ENCODE data around the gene DENND5A. TPM values are rescaled to one million over a fixed set of nuclear protein-coding genes. Genes with fewer than 3 reads are reported as not detected.
"Not testable (repeated sequence)": the region's sequence is repeated elsewhere in the genome, so short reads cannot be mapped to it uniquely, and the experiment has no call there.

The DENND5A gene
- polyA plus RNA-seq, 6 donors from 2014 or later = 12.1 to 22.9 (median 17.3) TPM

DNA sequence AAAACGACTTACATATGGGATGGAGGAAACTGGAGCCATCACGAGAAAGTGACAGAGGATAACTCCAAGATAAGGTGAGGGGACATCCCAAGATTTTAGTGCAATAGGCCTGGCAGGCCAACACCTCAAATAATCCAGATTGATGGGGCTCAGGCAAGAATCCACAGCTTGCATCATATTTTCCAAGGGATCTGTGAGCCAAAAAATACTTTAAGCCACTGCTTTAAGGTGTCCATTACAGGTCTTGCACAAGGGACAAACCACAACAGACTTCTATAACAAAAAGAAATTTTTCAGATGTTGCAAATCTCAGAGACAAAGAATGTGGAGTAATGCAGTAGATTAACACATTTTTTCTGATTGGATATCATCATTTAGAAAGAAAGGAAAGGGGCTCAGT, 45.6 kb downstream of the DENND5A start:
- Mint-ChIP-seq H3K27me3 (no peaks in the 10 kb centered on the region), H3K4me1 (peaks cover 11 to 26% (median 24%) of the 10 kb centered on the region in 3 donors), H3K27ac (peak overlapping the region in 1 of 6 donors; percentile 73), H3K36me3 (no peaks in the 10 kb centered on the region), H3K4me3 (no peak overlapping the region), H3K9me3 (peaks cover 0 to 2% (median 0%) of the 10 kb centered on the region in 7 donors)
- DNase-seq (no peak), ATAC-seq (ENCODE audit: low read depth in 2 of 2) (no peak)

DNA sequence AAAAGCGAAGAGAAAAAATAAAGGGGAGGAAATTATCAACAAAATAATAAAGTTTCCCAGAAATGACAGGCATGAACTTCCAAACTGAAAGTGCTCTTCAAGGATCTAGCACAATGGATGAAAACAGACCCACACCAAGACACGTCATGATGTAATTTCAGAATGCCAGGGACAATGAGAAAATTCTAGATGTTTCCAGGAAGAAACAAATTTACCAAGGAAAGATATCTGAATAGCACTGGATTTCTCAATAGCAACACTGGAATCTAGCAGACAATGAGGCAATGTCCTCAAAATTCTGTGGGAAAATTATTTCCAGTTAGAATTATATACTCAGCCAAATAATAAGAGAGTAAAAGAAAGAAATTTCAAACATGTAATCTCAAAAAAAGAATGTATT, 46.0 kb downstream of the DENND5A start:
- Mint-ChIP-seq H3K9me3 (no peaks in the 10 kb centered on the region), H3K36me3 (no peaks in the 10 kb centered on the region), H3K27ac (no peak overlapping the region), H3K27me3 (no peaks in the 10 kb centered on the region), H3K4me1 (peaks cover 11 to 26% (median 25%) of the 10 kb centered on the region in 3 donors), H3K4me3 (no peak overlapping the region)
- DNase-seq (no peak), ATAC-seq (ENCODE audit: low read depth in 2 of 2) (no peak)

DNA sequence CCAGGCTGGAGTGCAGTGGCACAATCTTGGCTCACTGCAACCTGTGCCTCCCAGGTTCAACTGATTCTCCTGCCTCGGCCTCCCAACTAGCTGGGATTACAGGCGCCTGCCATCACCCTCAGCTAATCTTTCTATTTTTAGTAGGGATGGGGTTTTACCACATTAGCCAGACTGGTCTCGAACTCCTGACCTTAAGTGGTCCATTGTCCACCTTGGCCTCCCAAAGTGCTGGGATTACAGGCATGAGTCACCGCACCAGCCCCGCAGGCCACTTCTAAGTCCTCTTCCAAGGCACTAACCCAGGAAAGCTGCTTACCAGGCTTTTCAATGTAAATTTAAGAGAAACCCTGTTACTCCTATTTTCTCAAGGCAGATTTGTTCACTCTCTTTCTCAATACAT, 50.4 kb downstream of the DENND5A start:
- peaks cover 23 to 44% (median 43%) of the 10 kb centered on the region in 3 donors for H3K4me1 Mint-ChIP-seq
- H3K36me3 Mint-ChIP-seq = no peaks in the 10 kb centered on the region
- ATAC-seq (ENCODE audit: low read depth in 2 of 2) (no peak), DNase-seq (no peak)
- no peaks in the 10 kb centered on the region for H3K27me3 Mint-ChIP-seq
- no peak overlapping the region for H3K4me3 Mint-ChIP-seq
- H3K27ac Mint-ChIP-seq = peak overlapping the region in 4 of 6 donors; percentile 6 to 73 (median 43)
- peaks cover 0 to 3% (median 0%) of the 10 kb centered on the region in 7 donors for H3K9me3 Mint-ChIP-seq

DNA sequence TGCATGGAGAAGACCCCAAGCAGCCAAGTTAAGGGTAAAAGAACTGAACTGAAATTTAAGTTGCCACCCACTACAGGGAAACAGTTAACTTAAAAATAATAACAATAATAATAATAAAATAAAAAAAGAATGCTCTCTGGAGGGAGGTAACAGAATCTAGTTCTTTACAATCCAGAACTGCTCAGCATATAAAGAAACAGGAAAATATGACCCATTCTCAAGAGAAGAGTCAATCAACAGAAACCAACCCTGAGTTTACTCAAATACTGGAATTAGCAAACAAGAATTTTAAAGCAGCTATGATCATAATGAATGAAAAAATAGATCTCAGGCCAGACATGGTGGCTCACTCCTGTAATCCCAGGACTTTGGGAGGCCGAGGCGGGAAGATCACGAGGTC, 53.8 kb downstream of the DENND5A start:
- H3K4me3 Mint-ChIP-seq = peak overlapping the region in 2 of 8 donors; percentile 18 to 64

DNA sequence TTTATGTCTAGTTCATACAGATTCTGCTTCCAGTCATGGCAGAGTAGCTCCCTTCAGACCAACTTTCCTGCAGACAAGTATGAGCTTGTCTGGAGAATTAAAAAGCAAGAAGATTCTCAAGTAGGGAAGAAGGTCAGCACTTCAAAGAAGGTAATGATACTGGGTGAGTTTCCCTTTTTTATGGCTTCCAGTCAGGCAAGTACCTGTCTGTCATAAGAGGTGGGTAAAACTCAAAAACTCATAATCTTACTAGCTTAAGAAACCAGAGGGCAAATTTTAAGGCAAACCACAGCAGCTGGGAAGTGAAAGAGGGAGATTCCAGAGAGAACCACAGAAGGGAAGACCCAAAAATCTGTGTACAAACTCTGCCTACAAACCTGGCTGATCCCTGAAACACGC, 54.2 kb downstream of the DENND5A start:
- H3K27me3 Mint-ChIP-seq = no peaks in the 10 kb centered on the region
- DNase-seq (no peak), ATAC-seq (ENCODE audit: low read depth in 2 of 2) (peak; percentile 41 to 45)
- peaks cover 0 to 3% (median 0%) of the 10 kb centered on the region in 7 donors for H3K9me3 Mint-ChIP-seq
- H3K27ac Mint-ChIP-seq = peak overlapping the region in 1 of 6 donors; percentile 47
- H3K36me3 Mint-ChIP-seq = no peaks in the 10 kb centered on the region
- H3K4me3 Mint-ChIP-seq = no peak overlapping the region
- H3K4me1 Mint-ChIP-seq = peaks cover 34 to 53% (median 51%) of the 10 kb centered on the region in 3 donors

More for the DNA sequence above, 53.8 kb downstream of the DENND5A start:
- Mint-ChIP-seq H3K27me3 (no peaks in the 10 kb centered on the region), H3K9me3 (peaks cover 0 to 3% (median 0%) of the 10 kb centered on the region in 7 donors), H3K4me1 (peaks cover 34 to 53% (median 51%) of the 10 kb centered on the region in 3 donors), H3K36me3 (no peaks in the 10 kb centered on the region), H3K27ac (peak overlapping the region in 2 of 6 donors; percentile 36 to 47)
- ATAC-seq (ENCODE audit: low read depth in 2 of 2) = no peak
- no peak for DNase-seq

DNA sequence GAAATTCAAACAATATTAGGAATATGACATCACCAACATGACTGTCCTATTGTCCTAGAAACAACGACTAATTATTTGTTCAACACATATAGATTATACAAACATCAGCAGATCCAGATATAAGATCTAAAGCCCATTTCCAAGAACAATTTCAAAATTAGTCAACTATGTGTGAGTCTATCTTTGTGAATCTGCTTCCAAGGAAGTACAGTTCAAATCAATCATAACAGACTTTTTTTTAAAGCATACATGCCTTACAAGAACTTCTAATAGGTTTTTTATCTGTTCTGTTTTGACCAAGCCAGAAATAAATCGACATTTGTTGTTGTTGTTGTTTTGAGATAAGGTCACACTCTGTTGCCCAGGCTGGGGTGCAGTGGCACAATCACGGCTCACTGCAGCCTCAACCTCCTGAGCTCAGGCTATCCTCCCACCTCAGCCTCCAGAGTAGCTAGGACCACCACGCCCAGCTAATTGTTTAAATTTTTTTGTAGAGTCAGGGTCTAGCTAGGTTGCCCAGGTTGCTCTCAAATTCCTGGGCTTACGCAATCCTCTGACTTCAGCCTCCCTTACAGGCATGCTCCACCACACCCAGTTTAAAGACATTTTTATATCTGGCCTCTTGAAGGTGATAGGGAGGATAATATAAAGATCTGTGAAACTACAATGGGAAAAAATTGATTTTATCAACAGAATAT, 54.8 kb downstream of the DENND5A start:
- no peak overlapping the region for H3K4me3 Mint-ChIP-seq
- ATAC-seq (ENCODE audit: low read depth in 2 of 2) (no peak), DNase-seq (no peak)
- H3K36me3 Mint-ChIP-seq = no peaks in the 10 kb centered on the region
- peak overlapping the region in 2 of 6 donors; percentile 32 to 77 for H3K27ac Mint-ChIP-seq
- peaks cover 0 to 3% (median 0%) of the 10 kb centered on the region in 7 donors for H3K9me3 Mint-ChIP-seq
- H3K27me3 Mint-ChIP-seq = no peaks in the 10 kb centered on the region
- H3K4me1 Mint-ChIP-seq = peaks cover 32 to 52% (median 48%) of the 10 kb centered on the region in 3 donors

DNA sequence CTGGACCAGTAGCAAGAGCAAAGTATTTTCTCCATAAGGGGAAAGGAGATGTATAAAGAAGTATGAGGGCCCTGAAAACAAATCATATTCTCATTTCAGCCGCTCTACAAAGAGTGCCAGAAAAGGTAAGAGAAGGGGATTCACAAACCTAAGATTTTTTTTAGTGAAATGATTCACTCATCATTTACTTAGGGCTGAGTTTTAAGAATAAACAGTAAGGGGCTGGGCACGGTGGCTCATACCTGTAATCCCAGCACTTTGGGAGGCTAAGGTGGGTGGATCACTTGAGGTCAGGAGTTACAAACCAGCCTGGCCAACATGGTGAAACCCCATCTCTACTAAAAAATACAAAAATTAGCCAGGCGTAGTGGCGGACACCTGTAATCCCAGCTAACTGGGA, 55.5 kb downstream of the DENND5A start:
- Mint-ChIP-seq H3K4me1 (peaks cover 28 to 45% (median 40%) of the 10 kb centered on the region in 3 donors), H3K27ac (peak overlapping the region in 1 of 6 donors; percentile 14)
- ATAC-seq (ENCODE audit: low read depth in 2 of 2); H3K27me3 Mint-ChIP-seq; H3K4me3 Mint-ChIP-seq; H3K9me3 Mint-ChIP-seq; DNase-seq; H3K36me3 Mint-ChIP-seq: not testable (repeated sequence)

DNA sequence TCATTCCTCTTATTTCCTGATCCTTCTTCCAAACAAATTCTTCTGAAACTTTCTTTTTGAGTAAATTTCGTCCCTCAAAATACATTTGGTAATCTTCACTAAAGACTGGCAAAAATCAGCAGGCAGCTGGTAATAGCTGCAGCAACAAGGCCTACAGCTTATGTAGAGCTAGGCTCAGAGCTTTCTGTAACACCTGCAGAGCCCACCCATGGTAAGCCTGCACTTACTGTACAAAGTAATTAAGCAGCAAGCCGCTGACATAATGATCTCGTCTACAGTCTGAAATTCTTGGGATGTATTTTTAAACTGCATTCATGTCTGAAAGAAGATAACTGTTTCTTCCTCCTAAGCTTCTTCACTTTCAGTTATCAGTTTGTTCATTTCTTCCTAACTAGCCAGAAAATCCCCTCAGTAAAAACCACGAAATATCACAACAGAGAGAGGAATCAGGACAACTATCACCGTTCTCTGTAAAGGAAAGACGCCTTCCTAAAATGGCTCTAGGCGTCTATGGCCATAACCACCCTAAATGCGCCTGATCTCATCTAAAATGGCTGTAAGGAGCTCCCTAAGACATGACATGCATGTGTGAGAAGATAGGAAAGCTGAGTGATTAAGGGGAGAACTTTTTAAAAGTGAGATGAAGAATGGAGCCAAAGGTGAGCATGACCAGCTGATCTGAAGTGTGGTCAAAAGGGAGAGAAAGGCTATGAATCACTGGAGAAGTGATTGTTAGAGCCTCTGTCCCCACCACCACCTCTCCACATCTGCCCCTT, 56.2 kb downstream of the DENND5A start:
- peaks cover 0 to 1% of the 10 kb centered on the region in 2 donors for H3K36me3 Mint-ChIP-seq
- peaks cover 0 to 3% (median 0%) of the 10 kb centered on the region in 7 donors for H3K9me3 Mint-ChIP-seq
- DNase-seq (no peak), ATAC-seq (ENCODE audit: low read depth in 2 of 2) (no peak)
- peaks cover 24 to 41% (median 34%) of the 10 kb centered on the region in 3 donors for H3K4me1 Mint-ChIP-seq
- peak overlapping the region in 4 of 6 donors; percentile 0 to 57 (median 24) for H3K27ac Mint-ChIP-seq
- no peak overlapping the region for H3K4me3 Mint-ChIP-seq
- H3K27me3 Mint-ChIP-seq = no peaks in the 10 kb centered on the region

DNA sequence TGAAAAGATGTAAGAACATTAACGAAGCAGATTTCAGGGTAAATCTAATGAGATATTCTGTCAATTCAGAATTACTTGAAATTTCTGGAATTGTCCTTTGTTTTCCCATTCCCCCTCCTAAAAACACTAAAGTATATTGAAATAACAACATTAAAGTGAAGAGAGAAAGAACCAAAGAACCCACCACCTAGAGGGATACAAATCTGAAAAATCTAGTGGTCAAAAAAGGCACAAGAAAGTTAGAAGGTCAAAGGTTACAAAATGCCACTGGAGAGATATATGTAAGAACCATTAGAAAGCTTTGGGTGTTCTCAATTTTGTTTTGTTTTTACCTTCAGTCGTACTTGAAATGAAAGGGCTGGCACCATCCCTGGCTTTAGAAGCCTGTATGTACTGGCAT, 57.9 kb downstream of the DENND5A start:
- no peak for DNase-seq
- H3K27ac Mint-ChIP-seq = no peak overlapping the region
- ATAC-seq (ENCODE audit: low read depth in 2 of 2) = no peak
- no peak overlapping the region for H3K4me3 Mint-ChIP-seq
- H3K9me3 Mint-ChIP-seq = peaks cover 0 to 2% (median 0%) of the 10 kb centered on the region in 7 donors
- no peaks in the 10 kb centered on the region for H3K27me3 Mint-ChIP-seq
- peaks cover 0 to 6% of the 10 kb centered on the region in 2 donors for H3K36me3 Mint-ChIP-seq
- peaks cover 21 to 36% (median 31%) of the 10 kb centered on the region in 3 donors for H3K4me1 Mint-ChIP-seq

DNA sequence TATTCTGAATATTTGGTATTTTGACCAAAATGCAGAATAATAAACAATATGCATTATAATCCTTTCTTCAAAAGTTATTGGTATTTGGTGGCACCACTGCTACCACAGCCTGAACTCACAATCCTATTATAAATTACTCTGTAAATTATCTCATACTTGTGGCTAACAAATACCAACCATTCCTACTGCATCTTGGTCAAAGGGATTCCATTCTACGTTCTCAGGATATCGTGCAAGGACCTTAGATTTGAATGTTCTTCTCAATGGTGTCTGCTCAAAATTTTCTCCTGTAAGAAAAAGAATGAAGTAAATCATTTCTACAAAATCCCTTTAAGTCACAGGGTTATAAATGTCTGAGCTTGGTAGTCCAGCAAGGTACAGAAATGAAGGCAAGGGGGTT, 58.7 kb downstream of the DENND5A start:
- no peak overlapping the region for H3K27ac Mint-ChIP-seq
- H3K9me3 Mint-ChIP-seq = no peaks in the 10 kb centered on the region
- peaks cover 0 to 6% of the 10 kb centered on the region in 2 donors for H3K36me3 Mint-ChIP-seq
- DNase-seq (no peak), ATAC-seq (ENCODE audit: low read depth in 2 of 2) (no peak)
- H3K27me3 Mint-ChIP-seq = no peaks in the 10 kb centered on the region
- H3K4me3 Mint-ChIP-seq = no peak overlapping the region
- H3K4me1 Mint-ChIP-seq = peaks cover 14 to 29% (median 23%) of the 10 kb centered on the region in 3 donors

DNA sequence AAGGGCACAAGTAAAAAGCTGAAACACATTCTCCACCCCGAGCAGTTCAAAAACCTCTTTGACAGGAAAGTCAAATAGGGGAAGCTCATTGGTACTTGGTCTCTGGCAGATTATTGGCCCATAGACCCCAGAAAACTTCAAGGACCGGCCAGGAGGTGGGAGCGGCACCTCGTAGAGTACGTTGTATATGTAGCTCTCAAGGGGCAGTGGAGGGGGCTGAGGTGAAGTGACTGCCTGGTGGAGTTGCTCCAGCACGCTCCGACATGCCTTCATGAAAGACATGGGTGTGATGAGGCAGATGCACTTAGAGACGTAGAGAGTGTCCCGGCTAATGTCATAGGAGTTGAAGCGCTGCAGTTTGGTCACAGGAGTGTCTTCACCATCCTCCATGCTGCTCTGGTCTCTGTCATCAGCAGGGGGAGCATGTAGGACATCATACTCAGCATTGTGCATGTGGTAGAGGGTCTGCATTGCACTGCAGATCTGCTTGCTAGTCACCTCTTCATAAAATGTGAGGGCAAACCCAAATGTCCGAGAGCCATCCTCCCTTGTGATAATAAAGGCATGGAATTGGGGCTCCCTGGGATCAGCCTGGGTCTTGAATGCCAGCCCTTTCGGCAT, 61.3 kb downstream of the DENND5A start:
- Mint-ChIP-seq H3K27ac (no peak overlapping the region), H3K9me3 (no peaks in the 10 kb centered on the region), H3K27me3 (no peaks in the 10 kb centered on the region), H3K36me3 (peaks cover 0 to 6% of the 10 kb centered on the region in 2 donors), H3K4me3 (no peak overlapping the region), H3K4me1 (peaks cover 4 to 8% (median 4%) of the 10 kb centered on the region in 3 donors)
- peak in 1 of 2 donors; percentile 44 for ATAC-seq (ENCODE audit: low read depth in 2 of 2)
- DNase-seq = peak; percentile 3

DNA sequence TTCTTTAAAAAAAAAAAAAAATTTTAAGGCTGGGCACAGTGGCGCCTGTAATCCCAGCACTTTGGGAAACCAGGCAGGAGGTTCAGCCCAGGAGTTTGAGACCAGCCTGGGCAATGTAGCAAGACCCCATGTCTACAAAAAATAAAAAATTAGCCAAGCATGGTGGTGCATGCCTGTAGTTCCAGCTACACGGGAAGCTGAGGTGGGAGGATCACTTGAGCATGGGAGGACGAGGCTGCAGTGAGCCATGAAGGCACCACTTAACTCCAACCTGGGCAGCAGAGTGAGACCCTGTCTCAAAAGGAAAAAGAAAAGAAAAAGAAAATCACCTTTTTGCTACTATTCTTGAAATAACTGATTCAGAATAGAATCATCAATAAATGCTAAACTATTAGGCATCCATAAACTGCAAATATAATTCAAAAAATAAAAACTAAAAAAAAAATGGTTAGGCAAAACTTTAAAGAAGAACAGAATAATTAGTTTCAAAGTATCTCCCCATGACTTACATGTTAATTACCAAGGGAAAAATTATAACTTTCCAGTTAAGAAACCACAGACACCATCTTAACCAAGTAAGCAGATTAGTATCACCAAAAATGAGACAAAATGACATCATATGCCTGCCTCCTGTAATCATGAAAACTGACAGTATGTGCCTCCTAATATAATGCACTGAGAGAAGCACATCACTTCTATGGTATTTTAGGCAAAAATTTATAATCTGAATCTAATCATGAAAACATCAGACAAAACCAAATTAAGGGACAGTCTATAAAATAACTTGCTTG, 63.6 kb downstream of the DENND5A start:
- Mint-ChIP-seq H3K27me3 (no peaks in the 10 kb centered on the region), H3K4me1 (peaks cover 0 to 4% (median 0%) of the 10 kb centered on the region in 3 donors), H3K4me3 (no peak overlapping the region), H3K36me3 (peaks cover 0 to 6% of the 10 kb centered on the region in 2 donors), H3K9me3 (no peaks in the 10 kb centered on the region), H3K27ac (peak overlapping the region in 1 of 6 donors; percentile 28)
- no peak for DNase-seq
- no peak for ATAC-seq (ENCODE audit: low read depth in 2 of 2)

DNA sequence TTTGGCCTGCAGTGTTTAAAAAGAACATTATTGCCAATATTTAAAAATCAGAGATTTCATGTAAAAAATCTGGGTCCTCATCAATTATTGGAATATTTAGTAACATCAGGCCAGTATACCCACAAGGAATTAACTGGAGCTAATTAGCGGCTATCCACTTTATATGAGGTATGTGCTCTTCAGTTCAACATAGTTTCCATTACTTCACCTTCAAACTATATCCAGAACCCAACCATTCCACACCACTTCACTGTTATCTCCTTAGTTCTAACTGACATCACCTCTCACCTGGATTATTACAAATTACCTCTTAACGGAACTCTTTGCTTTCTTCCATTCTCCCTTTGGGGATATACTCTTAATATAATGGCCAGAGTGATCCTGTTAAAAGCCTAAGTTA, 64.7 kb downstream of the DENND5A start:
- no peak overlapping the region for H3K4me3 Mint-ChIP-seq
- peaks cover 0 to 6% of the 10 kb centered on the region in 2 donors for H3K36me3 Mint-ChIP-seq
- ATAC-seq (ENCODE audit: low read depth in 2 of 2) = no peak
- H3K27me3 Mint-ChIP-seq = no peaks in the 10 kb centered on the region
- no peak overlapping the region for H3K27ac Mint-ChIP-seq
- peaks cover 0 to under 1% (median 0%) of the 10 kb centered on the region in 3 donors for H3K4me1 Mint-ChIP-seq
- DNase-seq = no peak
- H3K9me3 Mint-ChIP-seq = no peaks in the 10 kb centered on the region

Data from naive B cell (primary cell).